Erythroblast (primary cell): Measurements from ENCODE around the gene ZMIZ1.

Experiments
- GATA1 ChIP-seq: IDR thresholded peaks from 2 replicates; pipeline ENCODE4 v1.6.1; 2011; ENCODE audit warnings: low read depth, mild to moderate bottlenecking, control low read depth, low read length, moderate library complexity
- POLR2A ChIP-seq: IDR thresholded peaks from 2 replicates; pipeline ENCODE4 v1.6.1; 2011; ENCODE audit warnings: mild to moderate bottlenecking, low read length

DNA sequence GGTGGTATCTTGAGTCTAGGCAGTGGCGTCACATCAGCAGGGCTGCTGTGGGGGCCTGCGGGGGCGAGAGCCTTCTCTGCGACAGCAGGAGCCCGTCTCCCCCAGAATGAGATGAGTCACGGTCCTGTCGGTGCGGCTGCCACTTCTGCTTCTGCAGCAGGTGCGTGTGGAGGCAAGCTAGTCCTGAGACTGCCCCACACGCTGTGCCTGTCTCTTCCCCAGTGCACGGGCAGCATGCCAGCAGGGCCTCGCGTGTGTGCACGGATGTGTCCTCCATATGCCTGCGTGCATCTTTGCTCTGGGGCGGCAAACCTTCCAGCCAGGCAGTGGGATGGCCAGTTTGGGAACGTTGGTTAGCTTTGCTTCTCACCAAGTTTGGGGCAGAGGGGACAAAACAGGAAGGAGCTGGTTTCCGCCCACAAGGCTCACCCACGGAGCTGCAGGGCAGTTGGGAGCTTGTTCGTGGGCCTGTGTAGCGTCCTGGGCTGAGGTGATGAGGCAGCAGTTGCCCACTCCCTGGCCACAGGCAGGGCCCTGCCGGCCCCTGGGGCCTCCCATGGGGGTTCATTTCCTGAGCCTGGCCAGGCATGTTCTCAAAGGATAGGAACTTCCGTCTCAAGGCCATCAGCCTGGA lies 217.7 kb downstream of the ZMIZ1 start:
- TF ChIP-seq POLR2A (no peak), GATA1 (no peak)
